ENCODE measurements around the gene ZNF346. TPM values are rescaled to one million over a fixed set of nuclear protein-coding genes. Genes with fewer than 3 reads are reported as not detected.

ZNF346 gene
- total RNA-seq, 3 donors from 2014 or later (not counting 1 experiment from before 2014, with no cell fraction given): 20.2 to 27.9 (median 21.6) TPM

GRCh38 chr5:177089825-177090641 is 67.5 kb downstream of the ZNF346 start:
- H3K36me3 Mint-ChIP-seq: no peaks in the 10 kb centered on the region
- no peak overlapping the region for H3K27ac Mint-ChIP-seq
- no peak for DNase-seq
- no peaks in the 10 kb centered on the region for H3K9me3 Mint-ChIP-seq
- H3K4me3 ChIP-seq (ENCODE audit: low read length): no peak overlapping the region
- 78% methylated on average over 21 of the region's 21 CpGs for WGBS (ENCODE audit: insufficient coverage)
- no peak overlapping the region for H3K4me3 Mint-ChIP-seq
- intact Hi-C loops (cut with micrococcal nuclease): no loop called here
- H3K4me1 ChIP-seq (ENCODE audit: control insufficient read depth, insufficient read depth, low read length): peaks cover 9% of the 10 kb centered on the region
- no peak overlapping the region for H3K27ac ChIP-seq (ENCODE audit: low read length)
- no peak for ATAC-seq
- H3K27me3 ChIP-seq (ENCODE audit: control insufficient read depth, insufficient read depth, low read length): peaks cover 5% of the 10 kb centered on the region
- TF ChIP-seq CTCF (IDR thresholded peaks at IDR 0.05): no peak
- no peaks in the 10 kb centered on the region for H3K36me3 ChIP-seq (ENCODE audit: control insufficient read depth, insufficient read depth, low read length)
- H3K9me3 ChIP-seq (ENCODE audit: control insufficient read depth, insufficient read depth, low read length): no peaks in the 10 kb centered on the region
- peaks cover 8 to 10% of the 10 kb centered on the region in 2 donors for H3K27me3 Mint-ChIP-seq (ENCODE audit: low read depth in 2 of 2)
- peaks cover 13 to 15% of the 10 kb centered on the region in 2 donors for H3K4me1 Mint-ChIP-seq

GRCh38 chr5:177090813-177091212 is 68.3 kb downstream of the ZNF346 start:
- Histone ChIP-seq H3K4me1 (ENCODE audit: control insufficient read depth, insufficient read depth, low read length) (peaks cover 9% of the 10 kb centered on the region), H3K4me3 (ENCODE audit: low read length) (no peak overlapping the region), H3K27me3 (ENCODE audit: control insufficient read depth, insufficient read depth, low read length) (peaks cover 5% of the 10 kb centered on the region), H3K27ac (ENCODE audit: low read length) (no peak overlapping the region), H3K9me3 (ENCODE audit: control insufficient read depth, insufficient read depth, low read length) (no peaks in the 10 kb centered on the region), H3K36me3 (ENCODE audit: control insufficient read depth, insufficient read depth, low read length) (no peaks in the 10 kb centered on the region)
- intact Hi-C loops (cut with micrococcal nuclease): no loop called here
- Mint-ChIP-seq H3K36me3 (no peaks in the 10 kb centered on the region), H3K9me3 (no peaks in the 10 kb centered on the region), H3K4me1 (peaks cover 12 to 15% of the 10 kb centered on the region in 2 donors), H3K4me3 (no peak overlapping the region), H3K27me3 (ENCODE audit: low read depth in 2 of 2) (peaks cover 8 to 10% of the 10 kb centered on the region in 2 donors), H3K27ac (no peak overlapping the region)
- no peak for DNase-seq
- no peak for ATAC-seq
- no peak for TF ChIP-seq CTCF (IDR thresholded peaks at IDR 0.05)
- WGBS (ENCODE audit: insufficient coverage): 89% methylated on average over 13 of the region's 13 CpGs

GRCh38 chr5:177091232-177091631 is 68.7 kb downstream of the ZNF346 start:
- DNase-seq (no peak), ATAC-seq (no peak)
- 84% methylated on average over 3 of the region's 3 CpGs for WGBS (ENCODE audit: insufficient coverage)
- Mint-ChIP-seq H3K4me3 (no peak overlapping the region), H3K27me3 (ENCODE audit: low read depth in 2 of 2) (peaks cover 7 to 8% of the 10 kb centered on the region in 2 donors), H3K36me3 (no peaks in the 10 kb centered on the region), H3K4me1 (peaks cover 8 to 11% of the 10 kb centered on the region in 2 donors), H3K9me3 (no peaks in the 10 kb centered on the region), H3K27ac (no peak overlapping the region)
- Histone ChIP-seq H3K36me3 (ENCODE audit: control insufficient read depth, insufficient read depth, low read length) (no peaks in the 10 kb centered on the region), H3K9me3 (ENCODE audit: control insufficient read depth, insufficient read depth, low read length) (no peaks in the 10 kb centered on the region), H3K4me3 (ENCODE audit: low read length) (no peak overlapping the region), H3K27ac (ENCODE audit: low read length) (no peak overlapping the region), H3K4me1 (ENCODE audit: control insufficient read depth, insufficient read depth, low read length) (peaks cover 9% of the 10 kb centered on the region), H3K27me3 (ENCODE audit: control insufficient read depth, insufficient read depth, low read length) (peaks cover 5% of the 10 kb centered on the region)
- no peak for TF ChIP-seq CTCF (IDR thresholded peaks at IDR 0.05)
- intact Hi-C loops (cut with micrococcal nuclease): no loop called here

All from natural killer cell (primary cell).